ENCODE measurements around the gene ZNF23.

Gene ZNF23

DNA sequence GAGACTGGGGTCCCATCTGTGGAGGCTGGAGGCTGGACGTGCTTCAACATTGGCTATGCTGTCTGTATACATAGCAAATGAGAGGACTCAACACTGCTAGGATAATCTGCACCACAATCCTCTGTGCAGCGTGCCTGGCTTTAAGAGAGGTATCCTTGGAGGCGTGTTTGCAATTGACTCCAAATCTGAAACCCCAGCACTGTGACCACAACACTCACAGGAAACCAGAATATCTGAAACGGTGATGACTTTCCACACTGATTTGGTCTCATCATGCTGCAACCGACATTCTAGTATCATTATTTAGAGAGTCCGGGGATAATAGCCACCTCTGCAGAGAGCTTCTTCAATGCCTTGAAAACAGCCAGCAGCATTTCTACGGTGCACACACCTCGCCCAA lies 55.3 kb downstream of the ZNF23 start (continued):
- TF ChIP-seq, protein P1, sequence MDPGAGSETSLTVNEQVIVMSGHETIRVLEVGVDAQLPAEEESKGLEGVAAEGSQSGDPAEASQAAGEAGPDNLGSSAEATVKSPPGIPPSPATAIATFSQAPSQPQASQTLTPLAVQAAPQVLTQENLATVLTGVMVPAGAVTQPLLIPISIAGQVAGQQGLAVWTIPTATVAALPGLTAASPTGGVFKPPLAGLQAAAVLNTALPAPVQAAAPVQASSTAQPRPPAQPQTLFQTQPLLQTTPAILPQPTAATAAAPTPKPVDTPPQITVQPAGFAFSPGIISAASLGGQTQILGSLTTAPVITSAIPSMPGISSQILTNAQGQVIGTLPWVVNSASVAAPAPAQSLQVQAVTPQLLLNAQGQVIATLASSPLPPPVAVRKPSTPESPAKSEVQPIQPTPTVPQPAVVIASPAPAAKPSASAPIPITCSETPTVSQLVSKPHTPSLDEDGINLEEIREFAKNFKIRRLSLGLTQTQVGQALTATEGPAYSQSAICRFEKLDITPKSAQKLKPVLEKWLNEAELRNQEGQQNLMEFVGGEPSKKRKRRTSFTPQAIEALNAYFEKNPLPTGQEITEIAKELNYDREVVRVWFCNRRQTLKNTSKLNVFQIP (CRISPR knock-in tag; IDR thresholded peaks at IDR 0.05; ENCODE audit: borderline replicate concordance, low read depth) = no peak
- TF ChIP-seq ISL1 (CRISPR knock-in tag; IDR thresholded peaks at IDR 0.05) (no peak), ESRRG (CRISPR knock-in tag; IDR thresholded peaks at IDR 0.05) (no peak), ZC3H10 (CRISPR knock-in tag; IDR thresholded peaks at IDR 0.05) (no peak), ZNF8 (CRISPR knock-in tag; IDR thresholded peaks at IDR 0.05) (no peak)
- TF ChIP-seq, protein P2, sequence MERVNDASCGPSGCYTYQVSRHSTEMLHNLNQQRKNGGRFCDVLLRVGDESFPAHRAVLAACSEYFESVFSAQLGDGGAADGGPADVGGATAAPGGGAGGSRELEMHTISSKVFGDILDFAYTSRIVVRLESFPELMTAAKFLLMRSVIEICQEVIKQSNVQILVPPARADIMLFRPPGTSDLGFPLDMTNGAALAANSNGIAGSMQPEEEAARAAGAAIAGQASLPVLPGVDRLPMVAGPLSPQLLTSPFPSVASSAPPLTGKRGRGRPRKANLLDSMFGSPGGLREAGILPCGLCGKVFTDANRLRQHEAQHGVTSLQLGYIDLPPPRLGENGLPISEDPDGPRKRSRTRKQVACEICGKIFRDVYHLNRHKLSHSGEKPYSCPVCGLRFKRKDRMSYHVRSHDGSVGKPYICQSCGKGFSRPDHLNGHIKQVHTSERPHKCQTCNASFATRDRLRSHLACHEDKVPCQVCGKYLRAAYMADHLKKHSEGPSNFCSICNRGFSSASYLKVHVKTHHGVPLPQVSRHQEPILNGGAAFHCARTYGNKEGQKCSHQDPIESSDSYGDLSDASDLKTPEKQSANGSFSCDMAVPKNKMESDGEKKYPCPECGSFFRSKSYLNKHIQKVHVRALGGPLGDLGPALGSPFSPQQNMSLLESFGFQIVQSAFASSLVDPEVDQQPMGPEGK (CRISPR knock-in tag; IDR thresholded peaks at IDR 0.05; ENCODE audit: borderline replicate concordance) = no peak
- TF ChIP-seq, protein P3, sequence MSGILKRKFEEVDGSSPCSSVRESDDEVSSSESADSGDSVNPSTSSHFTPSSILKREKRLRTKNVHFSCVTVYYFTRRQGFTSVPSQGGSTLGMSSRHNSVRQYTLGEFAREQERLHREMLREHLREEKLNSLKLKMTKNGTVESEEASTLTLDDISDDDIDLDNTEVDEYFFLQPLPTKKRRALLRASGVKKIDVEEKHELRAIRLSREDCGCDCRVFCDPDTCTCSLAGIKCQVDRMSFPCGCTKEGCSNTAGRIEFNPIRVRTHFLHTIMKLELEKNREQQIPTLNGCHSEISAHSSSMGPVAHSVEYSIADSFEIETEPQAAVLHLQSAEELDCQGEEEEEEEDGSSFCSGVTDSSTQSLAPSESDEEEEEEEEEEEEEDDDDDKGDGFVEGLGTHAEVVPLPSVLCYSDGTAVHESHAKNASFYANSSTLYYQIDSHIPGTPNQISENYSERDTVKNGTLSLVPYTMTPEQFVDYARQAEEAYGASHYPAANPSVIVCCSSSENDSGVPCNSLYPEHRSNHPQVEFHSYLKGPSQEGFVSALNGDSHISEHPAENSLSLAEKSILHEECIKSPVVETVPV (CRISPR knock-in tag; IDR thresholded peaks at IDR 0.05) = no peak

- TF ChIP-seq ARNTL (CRISPR knock-in tag; IDR thresholded peaks at IDR 0.05; ENCODE audit: borderline replicate concordance, low read depth) (no peak), RARB (CRISPR knock-in tag; IDR thresholded peaks at IDR 0.05) (no peak)
- no peak for ATAC-seq
These were observed 55.7 kb downstream of the ZNF23 start for GRCh38 chr16:71406316-71406715.

GRCh38 chr16:71404364-71404763 lies 57.7 kb downstream of the ZNF23 start:
- no peak for TF ChIP-seq SNAI2 (CRISPR knock-in tag; IDR thresholded peaks at IDR 0.05)

DNA sequence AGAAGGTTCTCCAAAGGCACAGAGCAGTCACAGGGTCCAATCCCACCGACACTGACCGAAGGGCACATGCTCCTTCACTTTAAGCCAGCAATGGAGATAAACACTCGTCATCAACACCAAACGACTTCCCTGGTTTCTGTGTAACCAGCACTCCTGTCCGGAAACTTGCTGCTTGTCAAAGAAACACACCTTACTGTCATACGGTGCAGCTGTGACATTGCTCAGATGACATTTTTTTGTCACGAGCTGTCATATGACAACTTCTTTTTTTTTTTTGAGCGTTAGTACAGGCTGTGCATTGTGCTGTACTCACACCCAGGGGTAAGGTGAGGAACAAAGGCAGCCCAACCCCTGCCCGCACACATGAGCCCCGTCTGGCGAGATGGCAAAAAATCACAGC lies 59.4 kb downstream of the ZNF23 start:
- no peak for TF ChIP-seq ZNF565 (CRISPR knock-in tag; conservative IDR thresholded peaks at IDR 0.05; ENCODE audit: low read depth)
- TF ChIP-seq ISL1 (CRISPR knock-in tag; IDR thresholded peaks at IDR 0.05) = no peak
- TF ChIP-seq CSDC2 (CRISPR knock-in tag; IDR thresholded peaks at IDR 0.05) = no peak
- no peak for TF ChIP-seq OSR1 (CRISPR knock-in tag; IDR thresholded peaks at IDR 0.05)
- ATAC-seq = no peak

More at GRCh38 chr16:71404364-71404763, 57.7 kb downstream of the ZNF23 start:
- no peak for ATAC-seq

DNA sequence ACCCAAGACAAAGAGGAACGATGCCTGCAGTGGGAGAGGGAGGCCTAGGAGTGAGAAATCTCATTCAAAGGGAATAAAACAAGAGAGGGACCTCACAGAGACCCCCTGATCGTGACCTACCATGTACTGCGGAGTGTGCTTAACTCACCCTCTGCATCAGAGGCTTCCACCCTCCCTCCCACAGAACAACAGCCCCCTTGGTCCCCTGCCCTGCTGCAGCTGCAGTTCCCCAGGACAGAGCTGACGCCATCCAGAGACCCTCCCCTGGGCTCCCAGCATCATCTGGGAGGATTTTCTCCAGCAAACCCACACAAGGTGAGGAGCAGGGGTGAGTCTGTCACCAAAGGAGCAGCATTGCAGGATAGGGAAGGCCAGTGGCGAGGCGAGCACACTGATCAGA lies 60.0 kb downstream of the ZNF23 start:
- TF ChIP-seq BACH2 (CRISPR knock-in tag; IDR thresholded peaks at IDR 0.05; ENCODE audit: borderline replicate concordance) (no peak), TCF4 (CRISPR knock-in tag; IDR thresholded peaks at IDR 0.05; ENCODE audit: borderline replicate concordance) (no peak), ZNF70 (CRISPR knock-in tag; IDR thresholded peaks at IDR 0.05) (no peak)
- TF ChIP-seq, protein P2 (CRISPR knock-in tag; IDR thresholded peaks at IDR 0.05; ENCODE audit: borderline replicate concordance) = no peak
- no peak for ATAC-seq

GRCh38 chr16:71399801-71400563 lies 62.1 kb downstream of the ZNF23 start:
- TF ChIP-seq TOX (CRISPR knock-in tag; IDR thresholded peaks at IDR 0.05; ENCODE audit: borderline replicate concordance) = no peak
- no peak for TF ChIP-seq ZC3H10 (CRISPR knock-in tag; IDR thresholded peaks at IDR 0.05)
- no peak for TF ChIP-seq ARNTL (CRISPR knock-in tag; IDR thresholded peaks at IDR 0.05; ENCODE audit: borderline replicate concordance, low read depth)
- no peak for TF ChIP-seq BACH2 (CRISPR knock-in tag; IDR thresholded peaks at IDR 0.05; ENCODE audit: borderline replicate concordance)
- TF ChIP-seq ESRRG (CRISPR knock-in tag; IDR thresholded peaks at IDR 0.05) = no peak
- TF ChIP-seq SNAI2 (CRISPR knock-in tag; IDR thresholded peaks at IDR 0.05) = no peak
- TF ChIP-seq CREB5 (CRISPR knock-in tag; IDR thresholded peaks at IDR 0.05; ENCODE audit: low read depth) = no peak

More at GRCh38 chr16:71399801-71400563, 62.1 kb downstream of the ZNF23 start:
- ATAC-seq = no peak

All from SK-N-SH treated with all-trans-retinoic acid at 6 μM for 48 hours (cell line).